Esophagus muscularis mucosa (tissue), 3 donors: ENCODE measurements around the gene ERN1.

ENCODE experiments used
- EP300 ChIP-seq: sonication (generic); formaldehyde crosslinking; IDR thresholded peaks from one replicate; pipeline ENCODE4 v1.6.1; 2017; ENCODE audit warnings: antibody characterized with exemption
- TF ChIP-seq, protein P1 (sequence below), 3 experiments: fragments of 200-600 bp in 2 of 3; fragments of 450-650 bp in 1 of 3; sonication (generic) in 2 of 3; IDR thresholded peaks; one replicate each; pipeline ENCODE4 v1.5.1; 2017 to 2019; ENCODE audit warnings: antibody characterized with exemption in 3 of 3, mild to moderate bottlenecking in 2 of 3, moderate library complexity in 1 of 3

DNA sequence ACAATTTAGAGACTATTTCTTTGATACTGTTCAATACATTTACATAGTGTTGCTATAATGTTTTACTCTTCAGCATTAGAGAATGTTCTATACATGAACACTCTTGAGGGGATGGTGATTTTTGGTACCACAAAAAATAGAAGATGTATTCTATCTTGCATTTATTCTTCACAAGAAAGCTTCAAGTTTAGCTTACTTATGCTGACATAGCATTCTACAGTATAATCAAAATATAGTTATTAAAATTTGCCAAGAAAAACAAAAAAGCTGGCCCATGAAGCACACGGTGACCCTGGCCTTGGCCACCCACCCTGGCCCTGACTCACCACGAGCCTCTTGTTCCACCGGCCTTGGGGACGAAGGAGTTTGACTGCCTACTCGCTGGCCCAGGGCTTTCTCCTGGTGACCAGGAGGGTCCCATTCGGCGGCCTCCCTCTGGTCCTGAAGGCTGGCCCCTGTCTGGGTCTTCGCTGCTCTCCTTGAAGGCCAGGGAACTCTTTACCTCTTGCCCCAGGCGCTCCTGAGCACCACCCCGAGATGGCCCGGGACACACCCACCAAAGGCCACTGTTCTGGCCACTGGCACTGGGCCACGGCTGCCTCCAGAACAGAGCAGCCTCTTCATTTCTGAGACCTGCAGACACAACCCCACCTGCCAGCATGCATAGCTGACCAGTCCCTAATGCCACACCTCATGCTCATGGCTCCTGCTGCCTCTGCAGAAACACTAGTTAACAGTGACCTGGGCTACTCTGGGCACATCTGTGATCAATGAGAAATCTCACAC lies 87.1 kb downstream of the ERN1 start:
- TF ChIP-seq, protein P1, sequence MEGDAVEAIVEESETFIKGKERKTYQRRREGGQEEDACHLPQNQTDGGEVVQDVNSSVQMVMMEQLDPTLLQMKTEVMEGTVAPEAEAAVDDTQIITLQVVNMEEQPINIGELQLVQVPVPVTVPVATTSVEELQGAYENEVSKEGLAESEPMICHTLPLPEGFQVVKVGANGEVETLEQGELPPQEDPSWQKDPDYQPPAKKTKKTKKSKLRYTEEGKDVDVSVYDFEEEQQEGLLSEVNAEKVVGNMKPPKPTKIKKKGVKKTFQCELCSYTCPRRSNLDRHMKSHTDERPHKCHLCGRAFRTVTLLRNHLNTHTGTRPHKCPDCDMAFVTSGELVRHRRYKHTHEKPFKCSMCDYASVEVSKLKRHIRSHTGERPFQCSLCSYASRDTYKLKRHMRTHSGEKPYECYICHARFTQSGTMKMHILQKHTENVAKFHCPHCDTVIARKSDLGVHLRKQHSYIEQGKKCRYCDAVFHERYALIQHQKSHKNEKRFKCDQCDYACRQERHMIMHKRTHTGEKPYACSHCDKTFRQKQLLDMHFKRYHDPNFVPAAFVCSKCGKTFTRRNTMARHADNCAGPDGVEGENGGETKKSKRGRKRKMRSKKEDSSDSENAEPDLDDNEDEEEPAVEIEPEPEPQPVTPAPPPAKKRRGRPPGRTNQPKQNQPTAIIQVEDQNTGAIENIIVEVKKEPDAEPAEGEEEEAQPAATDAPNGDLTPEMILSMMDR (IDR thresholded peaks at IDR 0.05): no peak
- TF ChIP-seq EP300: no peak
